Measurements from ENCODE around the gene ANKRD27. TPM values are rescaled to one million over a fixed set of nuclear protein-coding genes. Genes with fewer than 3 reads are reported as not detected.
"Not testable (repeated sequence)": the region's sequence is repeated elsewhere in the genome, so short reads cannot be mapped to it uniquely, and the experiment has no call there.

ANKRD27 gene
- total RNA-seq, 3 donors from 2014 or later = 26.9 to 33.8 (median 30.4) TPM

GRCh38 chr19:32717496-32717895, 42.5 kb upstream of the ANKRD27 start:
- TF ChIP-seq POLR2A (IDR thresholded peaks at IDR 0.05) (no peak), CTCF (IDR thresholded peaks at IDR 0.05) (no peak), POLR2AphosphoS5 (IDR thresholded peaks at IDR 0.05) (no peak)
- intact Hi-C loops (cut with DNase I; ENCODE audit: low total_unique reads) = no loop called here
- H3K27me3 ChIP-seq = no peaks in the 10 kb centered on the region
- no peaks in the 10 kb centered on the region for H3K36me3 ChIP-seq
- DNase-seq (ENCODE audit: low spot score in 2 of 2) = no peak
- peaks cover 0 to 5% of the 10 kb centered on the region in 2 donors for H3K9me3 ChIP-seq
- H3K4me3 ChIP-seq = no peak overlapping the region
- H3K4me1 ChIP-seq = no peaks in the 10 kb centered on the region
- H3K27ac ChIP-seq = no peak overlapping the region

GRCh38 chr19:32716203-32716602, 41.2 kb upstream of the ANKRD27 start:
- not testable (repeated sequence) for DNase-seq (ENCODE audit: low spot score in 2 of 2); H3K4me1 ChIP-seq; H3K27ac ChIP-seq; H3K4me3 ChIP-seq; H3K36me3 ChIP-seq; H3K27me3 ChIP-seq; H3K9me3 ChIP-seq
- intact Hi-C loops (cut with DNase I; ENCODE audit: low total_unique reads) = loop anchor here (1.0 kb wide), 1 partner anchor 10 kb away; no protein-coding TSS in a partner anchor

GRCh38 chr19:32711747-32712146, 36.8 kb upstream of the ANKRD27 start:
- H3K27ac ChIP-seq = no peak overlapping the region
- TF ChIP-seq POLR2AphosphoS5 (IDR thresholded peaks at IDR 0.05) (no peak), CTCF (IDR thresholded peaks at IDR 0.05) (no peak), POLR2A (IDR thresholded peaks at IDR 0.05) (no peak)
- intact Hi-C loops (cut with DNase I; ENCODE audit: low total_unique reads) = no loop called here
- no peak for DNase-seq (ENCODE audit: low spot score in 2 of 2)
- H3K36me3 ChIP-seq = no peaks in the 10 kb centered on the region
- H3K4me3 ChIP-seq = no peak overlapping the region
- H3K4me1 ChIP-seq = no peaks in the 10 kb centered on the region
- peaks cover 0 to 1% of the 10 kb centered on the region in 2 donors for H3K9me3 ChIP-seq
- H3K27me3 ChIP-seq = no peaks in the 10 kb centered on the region

- no peak for TF ChIP-seq POLR2A (IDR thresholded peaks at IDR 0.05)
- no peak for TF ChIP-seq CTCF (IDR thresholded peaks at IDR 0.05)
- TF ChIP-seq POLR2AphosphoS5 (IDR thresholded peaks at IDR 0.05) = no peak
- no peak overlapping the region for H3K4me3 ChIP-seq
- no peak overlapping the region for H3K27ac ChIP-seq
- intact Hi-C loops (cut with DNase I; ENCODE audit: low total_unique reads) = no loop called here
- no peaks in the 10 kb centered on the region for H3K27me3 ChIP-seq
- H3K36me3 ChIP-seq = no peaks in the 10 kb centered on the region
- no peak for DNase-seq (ENCODE audit: low spot score in 2 of 2)
- no peaks in the 10 kb centered on the region for H3K4me1 ChIP-seq
- H3K9me3 ChIP-seq = peaks cover 6% of the 10 kb centered on the region in 2 donors
Measured at GRCh38 chr19:32709032-32709431, 34.1 kb upstream of the ANKRD27 start.

- no peaks in the 10 kb centered on the region for H3K27me3 ChIP-seq
- no peak overlapping the region for H3K27ac ChIP-seq
- intact Hi-C loops (cut with DNase I; ENCODE audit: low total_unique reads) = no loop called here
- H3K36me3 ChIP-seq = no peaks in the 10 kb centered on the region
- DNase-seq (ENCODE audit: low spot score in 2 of 2) = no peak
- H3K4me3 ChIP-seq = no peak overlapping the region
- H3K4me1 ChIP-seq = no peaks in the 10 kb centered on the region
- no peak for TF ChIP-seq POLR2AphosphoS5 (IDR thresholded peaks at IDR 0.05)
- no peak for TF ChIP-seq POLR2A (IDR thresholded peaks at IDR 0.05)
- no peak for TF ChIP-seq CTCF (IDR thresholded peaks at IDR 0.05)
- H3K9me3 ChIP-seq = peaks cover 11 to 12% of the 10 kb centered on the region in 2 donors
Measured at GRCh38 chr19:32708457-32708856, 33.5 kb upstream of the ANKRD27 start.

- H3K9me3 ChIP-seq = peaks cover 22 to 25% of the 10 kb centered on the region in 2 donors
- H3K27me3 ChIP-seq; H3K36me3 ChIP-seq; H3K4me3 ChIP-seq; H3K4me1 ChIP-seq; H3K27ac ChIP-seq; DNase-seq (ENCODE audit: low spot score in 2 of 2); intact Hi-C loops (cut with DNase I; ENCODE audit: low total_unique reads): not testable (repeated sequence)
Measured at GRCh38 chr19:32704006-32704405, 29.0 kb upstream of the ANKRD27 start.
